Calu3 (cell line): ENCODE measurements around the gene HABP4. TPM values are rescaled to one million over a fixed set of nuclear protein-coding genes. Genes with fewer than 3 reads are reported as not detected.

Source experiments
- BruUV-seq: library from RNA; stranded (reverse); fragments of 400-500 nt; replicated peaks from 2 replicates; lab custom pipeline; 2021; lab: Mats Ljungman, UMichigan
- CTCF ChIA-PET: fragments of 300-600 bp; sonication (Branson Sonifier 250); formaldehyde crosslinking; loops from one replicate; lab custom pipeline; 2022; ENCODE audit warnings: antibody characterized with exemption; lab: Charles Lee
- DNase-seq: peaks from one replicate; pipeline ENCODE4 v3.0.0; 2022
- H3K27ac Mint-ChIP-seq: one replicate; pipeline ENCODE4 v1.8.0; 2022; ENCODE audit warnings: mixed read lengths; ENCODE audit not compliant: unreplicated experiment
- H3K27me3 Mint-ChIP-seq: one replicate; pipeline ENCODE4 v1.8.0; 2022; ENCODE audit warnings: mixed read lengths; ENCODE audit not compliant: unreplicated experiment
- H3K36me3 Mint-ChIP-seq: one replicate; pipeline ENCODE4 v1.8.0; 2022; ENCODE audit warnings: mild to moderate bottlenecking, moderate library complexity, mixed read lengths; ENCODE audit not compliant: insufficient read depth, unreplicated experiment
- H3K4me1 Mint-ChIP-seq: one replicate; pipeline ENCODE4 v1.8.0; 2022; ENCODE audit warnings: mild to moderate bottlenecking, low read depth, mixed read lengths; ENCODE audit not compliant: unreplicated experiment
- H3K4me3 Mint-ChIP-seq: one replicate; pipeline ENCODE4 v1.8.0; 2022; ENCODE audit warnings: mild to moderate bottlenecking, low read depth, moderate library complexity, mixed read lengths; ENCODE audit not compliant: unreplicated experiment
- H3K9me3 Mint-ChIP-seq: one replicate; pipeline ENCODE4 v1.8.0; 2022; ENCODE audit warnings: low read depth, mixed read lengths; ENCODE audit not compliant: unreplicated experiment
- CTCF ChIP-seq: fragments of 200-600 bp; IDR thresholded peaks from one replicate; pipeline ENCODE4 v1.8.0; 2022; ENCODE audit warnings: antibody characterized with exemption; ENCODE audit not compliant: unreplicated experiment
- intact Hi-C: fragments of 100-400 bp; cut with micrococcal nuclease; formaldehyde crosslinking; loops from one replicate; pipeline ENCODE4 v1.10.0; 2022; ENCODE audit not compliant: unreplicated experiment
- total RNA-seq: library from RNA; stranded (reverse); gene quantifications from 2 replicates; pipeline ENCODE4 v1.2.3, GENCODE V29; 2022

The HABP4 gene
- total RNA-seq, 1 experiment from 2014 or later: 11.6 TPM

DNA sequence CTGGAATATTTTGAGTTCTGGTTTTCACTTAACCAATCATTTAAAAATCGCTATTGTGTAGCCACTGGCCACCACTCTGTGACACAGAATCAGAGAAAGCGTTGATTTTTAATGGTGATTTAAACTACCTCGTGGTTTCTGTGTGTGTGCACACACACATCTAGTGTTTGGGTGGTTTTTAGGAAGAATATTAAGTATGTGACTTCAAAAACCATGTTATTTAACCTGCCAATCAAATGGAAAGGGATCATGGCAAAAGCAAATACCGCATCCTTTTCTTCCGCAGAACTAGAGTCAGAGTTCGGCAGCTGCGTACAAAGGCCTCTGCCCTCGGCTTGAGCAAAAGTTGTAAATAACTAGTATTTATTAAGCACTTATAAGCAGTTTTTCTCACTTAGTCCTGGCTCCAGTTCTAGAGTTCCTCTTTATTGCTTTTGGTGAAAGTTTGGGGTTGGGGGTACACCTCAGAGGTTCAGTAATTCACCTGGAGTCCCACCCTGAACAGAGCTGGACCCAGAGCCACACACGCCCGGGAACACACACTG, 40.6 kb downstream of the HABP4 start:
- no peak for DNase-seq
- Mint-ChIP-seq H3K4me3 (no peak overlapping the region), H3K27me3 (no peaks in the 10 kb centered on the region), H3K36me3 (peaks cover 21% of the 10 kb centered on the region), H3K4me1 (no peaks in the 10 kb centered on the region), H3K9me3 (no peaks in the 10 kb centered on the region), H3K27ac (no peak overlapping the region)
- CTCF ChIA-PET: no interaction called here
- intact Hi-C loops: no loop called here
- TF ChIP-seq CTCF: no peak
- BruUV-seq: no TSS peak

GRCh38 chr9:96491079-96491879, 41.3 kb downstream of the HABP4 start:
- intact Hi-C loops: no loop called here
- Mint-ChIP-seq H3K4me1 (no peaks in the 10 kb centered on the region), H3K36me3 (peaks cover 21% of the 10 kb centered on the region), H3K9me3 (no peaks in the 10 kb centered on the region), H3K27me3 (no peaks in the 10 kb centered on the region), H3K4me3 (no peak overlapping the region), H3K27ac (no peak overlapping the region)
- TF ChIP-seq CTCF: no peak
- no peak for DNase-seq
- no TSS peak for BruUV-seq
- CTCF ChIA-PET: no interaction called here

- Mint-ChIP-seq H3K36me3 (peaks cover 21% of the 10 kb centered on the region), H3K27ac (no peak overlapping the region), H3K4me1 (no peaks in the 10 kb centered on the region), H3K9me3 (no peaks in the 10 kb centered on the region), H3K27me3 (no peaks in the 10 kb centered on the region), H3K4me3 (no peak overlapping the region)
- no peak for DNase-seq
- intact Hi-C loops: no loop called here
- BruUV-seq: no TSS peak
- CTCF ChIA-PET: no interaction called here
- TF ChIP-seq CTCF: no peak
Observed at GRCh38 chr9:96491880-96492525, 42.0 kb downstream of the HABP4 start.

DNA sequence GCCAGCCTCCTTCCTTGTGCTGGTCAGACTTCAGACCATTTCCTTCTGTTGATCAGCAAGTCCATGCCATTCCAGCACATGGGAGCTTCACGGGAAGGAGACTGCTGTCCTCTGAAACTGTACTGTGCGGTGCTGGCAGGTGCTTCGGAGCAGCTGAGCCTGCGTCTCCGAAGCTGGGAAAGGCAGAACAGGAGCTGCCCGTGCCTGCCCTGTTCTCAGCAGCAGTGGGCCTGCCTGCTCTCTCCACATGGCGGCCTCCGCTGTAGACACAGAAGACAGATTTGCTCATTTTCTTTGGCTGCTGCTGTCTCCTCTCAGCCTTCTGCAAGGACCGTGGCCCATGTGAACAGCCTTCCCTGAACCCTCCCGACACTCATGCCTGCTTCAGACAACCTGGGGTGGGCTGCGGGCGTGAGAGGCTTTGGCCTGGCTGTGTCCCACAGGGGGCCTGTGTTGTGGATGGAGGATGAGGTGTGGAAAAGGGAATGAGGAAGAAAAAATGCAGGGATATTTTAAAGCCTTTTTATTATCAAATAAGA, 43.1 kb downstream of the HABP4 start:
- H3K4me3 Mint-ChIP-seq: no peak overlapping the region
- H3K27me3 Mint-ChIP-seq: no peaks in the 10 kb centered on the region
- no peaks in the 10 kb centered on the region for H3K4me1 Mint-ChIP-seq
- no peak for TF ChIP-seq CTCF
- H3K27ac Mint-ChIP-seq: no peak overlapping the region
- DNase-seq: no peak
- CTCF ChIA-PET: no interaction called here
- no TSS peak for BruUV-seq
- intact Hi-C loops: no loop called here
- peaks cover 21% of the 10 kb centered on the region for H3K36me3 Mint-ChIP-seq
- H3K9me3 Mint-ChIP-seq: no peaks in the 10 kb centered on the region
